HG03575 (cell line): ENCODE results near the gene CPNE5.

Source experiments
- ATAC-seq: cut with Tn5 transposase; IDR thresholded peaks from one replicate; pipeline ENCODE4 v1.9.1; 2021; ENCODE audit not compliant: unreplicated experiment, insufficient number of reproducible peaks, low FRiP score; ENCODE audit errors: extremely low read depth

Gene CPNE5

DNA sequence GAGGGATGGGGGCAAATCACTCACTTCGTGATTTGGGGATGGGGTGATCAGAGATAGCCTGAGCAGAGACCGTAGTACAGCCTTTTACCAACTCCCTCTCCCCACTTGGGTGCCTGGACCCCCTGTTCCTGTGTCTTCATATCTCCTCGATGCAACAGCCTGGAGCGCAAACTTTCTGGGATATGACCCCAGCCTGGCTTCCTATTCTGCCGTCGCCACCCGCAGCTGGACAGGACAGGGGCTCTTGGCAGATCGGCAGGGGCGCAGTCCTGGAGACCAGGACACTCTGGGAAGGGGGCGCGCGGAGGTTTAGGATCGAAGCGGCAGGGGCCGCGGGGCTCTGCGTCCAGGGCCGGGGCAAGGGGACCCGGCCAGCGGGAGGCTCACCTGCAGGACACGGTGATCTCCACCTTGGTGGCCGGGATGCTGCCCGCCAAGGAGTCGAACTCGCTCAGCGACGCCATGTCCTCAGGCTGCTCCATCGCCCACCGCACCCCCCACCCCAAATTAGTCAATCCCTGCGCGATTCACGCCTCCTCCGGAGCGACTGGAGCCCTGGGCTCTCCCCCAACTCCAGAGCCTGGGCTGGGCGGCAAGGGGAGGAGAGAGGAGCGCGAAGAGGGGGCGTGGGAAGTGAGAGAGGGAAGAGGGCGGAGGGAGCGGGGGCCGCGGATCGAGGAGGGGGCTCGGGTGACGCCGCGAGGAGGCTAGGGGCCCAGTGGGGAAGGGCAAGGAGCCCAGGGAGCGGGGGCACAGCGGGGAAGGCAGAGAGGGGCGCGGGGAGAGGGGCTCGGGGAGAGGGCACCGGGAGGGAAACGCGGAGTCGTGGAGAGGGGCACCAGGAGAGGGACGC, at the start of gene CPNE5:
Gene CPNE5 (minus strand): TSS at position 549 of the 853 bp plus-strand sequence. CDS start 67 bp downstream, at position 482.
- no peak for ATAC-seq

DNA sequence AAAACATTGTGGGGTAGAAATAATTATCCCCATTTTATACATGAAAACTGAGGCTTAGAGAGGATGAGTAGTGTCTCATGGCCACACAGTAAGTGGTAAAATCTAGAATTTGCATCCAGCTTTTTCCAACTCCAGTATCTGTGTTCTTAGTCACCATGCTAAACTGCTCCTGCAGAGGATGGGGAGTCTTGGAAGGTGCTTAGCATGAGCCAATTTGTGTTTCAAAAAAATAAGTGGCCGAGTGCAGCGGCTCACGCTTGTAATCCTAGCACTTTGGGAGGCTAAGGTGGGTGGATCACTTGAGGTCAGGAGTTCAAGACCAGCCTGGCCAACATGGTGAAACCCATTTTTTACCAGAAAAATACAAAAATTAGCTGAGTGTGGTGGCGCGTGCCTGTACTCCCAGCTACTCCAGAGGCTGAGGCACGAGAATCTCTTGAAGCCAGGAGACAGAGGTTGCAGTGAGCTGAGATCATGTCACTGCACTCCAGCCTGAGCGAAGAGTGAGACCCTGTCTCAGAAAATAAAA, 48.9 kb upstream of the CPNE5 start:
- no peak for ATAC-seq

DNA sequence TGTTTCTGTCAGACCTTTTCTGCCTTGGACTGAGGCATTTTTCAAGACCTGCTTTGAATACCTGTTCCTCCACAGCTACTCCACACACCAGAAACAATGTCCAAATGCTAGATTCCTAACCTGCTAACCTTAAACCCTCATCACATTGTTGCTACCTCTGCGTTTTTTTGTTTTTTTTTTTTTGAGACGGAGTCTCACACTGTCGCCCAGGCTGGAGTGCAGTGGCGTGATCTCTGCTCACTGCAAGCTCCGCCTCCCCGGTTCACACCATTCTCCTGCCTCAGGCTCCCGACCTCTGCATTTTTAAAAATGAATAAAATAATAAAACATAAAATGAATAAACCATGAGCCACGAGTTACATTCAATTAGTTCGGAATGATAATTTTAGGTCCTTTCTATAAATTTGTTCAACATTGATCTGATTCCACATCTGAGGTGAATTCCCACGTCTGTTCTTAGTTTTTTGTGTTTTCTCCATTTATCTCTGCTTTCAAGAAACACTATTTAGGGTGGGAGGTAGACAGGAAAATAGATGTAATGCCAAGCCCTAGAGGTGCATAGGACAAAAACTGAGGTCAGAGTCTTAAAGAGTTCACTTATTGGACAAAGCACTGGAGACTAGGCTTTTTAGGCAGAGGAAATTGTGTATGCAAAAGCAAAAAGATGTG, 47.8 kb upstream of the CPNE5 start:
- no peak for ATAC-seq

DNA sequence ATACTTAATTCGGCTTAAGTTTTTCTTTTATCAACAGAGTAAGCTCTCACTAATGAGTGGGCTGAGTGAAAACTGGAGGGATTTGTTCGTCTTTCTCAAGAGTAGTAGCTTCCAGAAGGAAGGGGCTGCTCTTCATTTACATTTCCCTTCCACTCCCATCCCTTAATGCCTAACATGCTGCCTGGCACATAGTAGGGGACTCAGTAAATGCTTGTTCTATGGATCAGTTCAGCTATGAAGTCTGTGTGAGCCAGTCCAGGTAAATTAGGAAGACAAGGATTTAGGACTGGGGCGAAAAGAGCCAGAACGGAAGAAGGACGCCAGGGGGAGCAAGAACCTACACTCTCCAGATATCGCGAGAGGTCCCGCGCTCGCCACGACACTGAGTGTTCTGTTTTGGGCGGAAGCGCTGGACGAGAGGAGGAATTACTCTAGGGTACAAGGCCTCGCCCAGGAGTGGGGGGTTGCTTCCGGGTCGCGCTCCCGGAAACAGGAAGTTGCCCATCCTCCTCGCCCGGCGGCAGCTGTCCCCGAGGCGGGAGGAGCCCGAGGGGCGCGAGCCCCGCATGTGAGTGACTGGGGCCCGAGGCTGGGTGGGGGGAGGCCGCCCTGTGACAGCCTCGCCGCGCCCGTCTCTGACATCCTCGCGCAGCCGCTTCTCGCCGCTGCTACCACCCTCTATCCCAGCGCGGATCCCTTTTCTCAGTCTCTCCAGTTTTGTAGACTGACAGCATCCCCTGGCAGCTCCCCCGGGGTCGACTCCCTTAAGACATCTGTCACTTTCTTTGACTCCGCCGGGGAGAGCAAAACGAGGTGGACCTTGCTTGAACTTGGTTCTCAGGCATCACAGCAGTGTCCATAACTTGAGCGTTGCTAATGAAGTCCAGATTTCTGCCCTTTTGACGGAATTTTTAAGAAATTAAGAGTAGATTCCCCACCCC, 46.5 kb upstream of the CPNE5 start, which contains the start of gene C6orf89:
Gene C6orf89 (plus strand): TSS at position 492 of the 941 bp plus-strand sequence. CDS start 13,493 bp downstream, outside the sequence.
- peak; percentile 52 for ATAC-seq

DNA sequence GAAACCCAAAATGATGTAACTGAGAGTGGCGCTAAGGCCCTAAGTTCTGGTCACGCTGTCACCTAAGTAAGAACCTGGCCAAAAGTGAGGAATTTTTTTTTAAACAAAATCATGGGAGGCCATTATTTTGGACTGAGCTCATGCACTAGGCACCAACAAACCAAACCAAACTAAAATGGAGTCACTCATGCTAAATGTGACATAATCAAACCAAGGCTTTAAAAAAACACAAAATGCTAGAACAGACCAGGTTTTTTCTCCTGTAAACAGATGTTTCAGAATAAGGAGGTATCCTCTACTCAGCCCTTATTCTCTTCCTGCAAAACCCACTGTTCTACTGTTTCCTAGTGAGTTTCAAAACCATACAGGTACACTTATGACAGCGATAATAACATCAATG, 45.4 kb upstream of the CPNE5 start:
- no peak for ATAC-seq

DNA sequence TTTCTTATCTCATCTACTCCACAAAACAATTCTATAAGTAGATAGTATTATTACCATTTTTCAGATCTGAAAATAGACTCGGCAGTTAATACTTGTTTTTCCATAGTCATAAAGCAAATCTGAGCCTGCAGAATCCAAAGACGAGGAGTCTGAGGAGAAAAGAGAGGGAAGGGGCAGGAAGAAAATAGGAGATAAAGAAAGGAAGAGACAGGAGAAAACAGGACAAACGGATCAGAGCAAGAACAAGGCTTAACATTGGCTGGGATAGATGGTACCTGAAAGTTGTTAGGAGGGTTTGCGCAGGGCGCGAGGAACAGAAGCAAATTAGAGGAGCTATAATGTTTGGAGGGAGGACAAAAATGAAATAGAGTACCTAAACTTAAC, 36.0 kb upstream of the CPNE5 start:
- no peak for ATAC-seq

DNA sequence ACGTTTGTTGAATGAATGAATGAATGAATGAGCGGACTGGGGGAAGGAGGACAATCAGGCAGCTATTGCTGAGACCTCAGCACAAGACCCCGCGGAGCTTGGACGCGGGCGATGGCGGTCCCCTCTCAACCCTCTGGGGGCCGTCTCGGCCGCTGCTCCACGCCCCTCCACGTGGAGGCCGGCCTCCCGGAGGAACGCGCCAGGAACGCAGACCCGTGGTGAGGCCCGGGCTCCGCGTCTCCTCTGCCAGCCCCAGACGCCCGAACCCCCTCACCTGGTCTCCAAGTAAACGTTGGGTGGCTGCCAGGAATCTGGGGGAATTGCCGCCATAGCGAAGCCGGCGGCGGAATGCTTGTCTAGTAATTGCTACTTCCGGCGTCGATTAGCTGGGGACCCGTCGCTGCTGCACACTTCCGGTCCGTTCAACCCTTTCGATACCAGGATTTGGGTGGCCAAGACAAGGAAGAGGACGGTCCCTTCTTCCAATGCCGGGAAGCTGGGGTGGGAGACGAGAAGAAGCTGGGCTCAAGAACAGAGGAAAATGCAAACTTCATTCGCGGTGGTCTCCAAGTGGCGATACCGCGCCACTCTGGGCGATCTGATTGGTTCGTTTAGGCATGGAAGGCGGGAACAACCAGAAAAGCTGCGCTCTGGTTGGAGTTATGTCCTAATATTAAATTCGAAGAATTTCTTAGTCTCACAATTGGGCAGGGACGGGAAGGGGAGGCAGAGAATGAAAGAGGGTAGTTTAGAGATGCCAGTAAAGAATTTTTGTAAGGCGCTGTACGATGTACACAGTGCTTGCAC, 35.4 kb upstream of the CPNE5 start, which contains the start of gene PPIL1:
Gene PPIL1 (minus strand): TSS at position 361 of the 807 bp plus-strand sequence. CDS start 31 bp downstream, at position 330.
- no peak for ATAC-seq

DNA sequence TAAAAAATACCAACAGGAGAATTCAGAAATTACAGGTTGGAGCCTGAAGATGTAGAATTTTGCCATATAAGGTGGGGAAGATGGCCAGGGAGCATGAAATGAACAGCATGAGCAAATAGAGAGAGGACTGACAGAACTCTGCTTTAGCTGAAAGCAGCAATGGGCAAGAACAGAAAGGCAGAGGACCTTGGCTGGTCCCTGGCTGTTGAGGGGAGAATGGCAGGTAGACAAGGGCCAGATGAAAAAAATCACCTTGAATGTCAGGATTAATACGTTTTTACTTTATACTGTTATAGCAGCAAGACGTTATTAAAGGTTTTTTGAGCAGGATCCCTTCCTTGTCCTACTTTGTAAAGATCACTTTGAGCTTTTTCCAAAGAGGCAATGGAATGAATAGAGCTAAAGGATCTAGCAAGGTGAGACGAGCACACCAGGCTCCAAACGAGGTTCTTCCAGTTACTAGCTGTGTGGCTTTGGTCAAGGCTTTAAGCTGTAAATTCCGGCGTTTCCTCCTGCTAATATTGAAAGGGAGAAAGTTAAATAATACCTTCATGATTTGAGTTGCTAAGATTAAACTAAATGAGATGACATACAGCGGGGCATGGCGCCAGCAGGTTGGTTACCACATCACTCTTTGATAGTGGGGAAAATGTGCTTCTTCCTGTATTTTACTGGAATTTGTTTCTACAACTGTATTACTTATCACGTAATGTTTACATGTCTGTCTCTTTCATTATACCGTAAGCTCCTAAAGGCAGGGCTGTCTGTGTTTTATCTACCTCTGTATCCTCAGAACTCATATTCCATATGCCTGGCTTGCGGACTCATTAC, 34.6 kb upstream of the CPNE5 start:
- no peak for ATAC-seq

DNA sequence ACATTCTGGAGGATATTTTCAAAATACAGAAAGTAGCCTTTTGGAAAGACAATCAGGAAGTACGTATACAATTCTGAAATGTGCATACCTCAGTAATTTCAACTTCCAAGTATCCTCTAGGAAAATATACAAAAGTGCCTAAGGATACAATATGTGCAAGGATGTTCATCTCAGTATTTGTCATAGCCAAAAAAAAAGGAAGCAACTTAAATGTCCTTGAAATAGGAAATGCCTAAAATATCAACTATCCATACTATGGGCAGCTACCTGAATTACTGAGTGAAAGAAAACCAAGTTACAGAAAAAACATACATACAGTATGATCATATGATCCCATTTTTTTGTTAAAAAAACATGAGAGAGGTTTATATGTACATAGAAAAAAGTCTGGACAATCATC, 33.9 kb upstream of the CPNE5 start:
- no peak for ATAC-seq

DNA sequence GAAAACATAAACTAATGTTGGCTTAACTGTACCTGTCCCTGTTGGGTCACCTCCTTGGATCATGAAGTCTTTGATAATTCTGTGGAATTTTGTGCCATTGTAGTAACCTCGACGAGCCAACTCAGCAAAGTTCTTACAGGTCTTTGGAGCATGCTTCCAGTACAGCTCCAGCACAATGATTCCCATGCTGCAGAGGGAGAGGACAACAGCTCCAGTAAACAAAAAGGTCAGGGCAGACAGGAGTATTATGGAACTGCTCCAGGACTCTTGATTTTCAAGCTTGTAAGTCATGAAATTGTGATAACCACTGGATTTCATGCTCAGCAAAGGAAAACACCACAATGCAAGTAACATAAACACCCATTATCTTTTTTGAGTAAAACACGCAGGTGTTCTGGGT, 32.4 kb upstream of the CPNE5 start:
- ATAC-seq: no peak

DNA sequence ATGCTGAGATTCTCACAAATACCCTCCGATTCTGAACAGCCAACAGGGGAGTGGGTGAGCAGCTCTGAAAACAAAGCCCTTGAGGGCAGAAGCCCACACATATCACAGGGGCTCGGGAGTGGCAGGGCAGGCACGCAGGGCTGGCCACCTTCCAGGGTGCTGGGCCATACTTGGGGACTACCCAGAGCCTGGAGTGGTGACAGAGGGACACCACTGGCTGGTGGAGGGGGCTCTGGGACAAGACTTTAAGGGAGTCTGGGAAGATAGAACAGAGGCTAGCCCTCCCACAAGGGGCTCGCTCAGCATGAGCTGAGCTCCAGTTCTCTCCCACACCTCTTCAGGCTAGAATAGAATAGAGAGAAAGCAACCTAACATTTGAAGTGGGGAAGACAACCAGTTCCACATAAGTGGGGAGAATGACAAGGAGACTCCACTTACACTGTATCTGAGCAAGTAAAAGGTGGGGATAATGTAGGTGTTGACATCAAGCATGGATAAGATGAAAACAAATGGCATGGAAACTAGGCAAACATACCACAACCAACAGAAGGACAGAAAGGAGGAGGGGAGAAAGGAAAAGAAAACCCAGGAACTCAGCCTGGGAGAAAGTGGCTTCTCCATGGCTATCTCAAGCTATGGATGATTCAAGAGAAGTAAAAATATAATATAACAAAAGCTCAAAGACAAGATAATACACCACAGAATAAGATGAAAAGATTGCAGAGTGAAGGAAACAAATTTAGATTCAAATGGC, 28.4 kb upstream of the CPNE5 start:
- ATAC-seq: no peak

DNA sequence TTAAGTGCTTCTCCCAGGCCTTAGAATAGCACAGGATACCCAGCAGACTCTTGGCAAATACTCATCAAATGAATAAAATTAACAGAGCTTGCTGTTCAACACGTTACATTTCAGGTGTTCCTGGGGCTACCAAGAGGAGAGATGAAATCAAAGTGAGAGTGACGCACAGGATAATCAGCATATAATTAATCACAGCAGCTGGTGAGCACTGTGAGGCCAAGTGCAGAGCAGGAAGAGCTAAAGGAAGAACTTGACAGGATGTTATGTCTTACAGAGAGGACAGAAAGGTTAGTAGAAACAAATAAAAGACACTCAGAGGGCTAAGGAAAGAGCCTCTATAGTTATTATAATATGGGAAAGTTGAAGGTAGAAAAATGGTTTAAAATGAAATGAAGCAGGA, 26.6 kb upstream of the CPNE5 start:
- ATAC-seq: no peak

DNA sequence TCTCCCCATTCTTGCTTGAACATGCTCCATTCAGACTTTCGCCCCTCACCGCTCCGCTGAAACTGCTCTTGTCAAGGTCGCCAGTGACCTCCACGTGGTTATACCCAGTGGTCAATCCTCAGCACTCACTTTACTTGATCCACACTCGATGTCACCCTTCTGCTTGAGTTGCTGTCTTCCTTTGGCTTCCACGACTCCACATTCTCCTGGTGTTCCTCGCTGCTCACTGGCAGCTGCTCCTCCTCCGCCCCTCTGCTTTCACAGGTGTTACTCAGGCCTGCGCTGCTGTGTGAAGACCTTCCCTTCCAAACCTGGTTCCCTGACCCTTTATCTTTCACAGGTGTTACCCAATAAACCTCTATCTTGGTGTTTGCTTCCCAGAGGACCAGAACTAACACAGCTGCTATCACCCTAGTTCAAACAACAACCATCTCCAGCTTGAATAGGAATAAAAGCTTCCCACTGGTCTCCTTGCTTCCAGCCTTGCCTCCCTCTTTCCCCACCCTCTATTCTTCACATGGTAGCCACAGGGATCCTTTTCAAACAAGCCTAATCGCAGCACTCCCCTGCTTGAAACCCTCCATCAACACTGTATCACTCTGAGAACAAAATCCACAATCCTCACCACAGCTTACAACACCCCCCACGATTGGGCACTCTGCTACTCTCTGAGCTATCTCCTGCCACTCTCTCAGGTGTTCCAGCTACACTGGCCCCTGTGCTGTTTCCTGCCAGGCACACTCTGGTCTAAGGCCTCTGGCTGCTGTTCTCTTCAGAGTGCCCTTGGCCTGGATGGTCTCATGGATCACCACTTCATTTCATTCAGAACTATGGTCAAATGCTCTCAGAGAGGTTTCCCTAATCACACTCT, 24.7 kb upstream of the CPNE5 start:
- no peak for ATAC-seq

DNA sequence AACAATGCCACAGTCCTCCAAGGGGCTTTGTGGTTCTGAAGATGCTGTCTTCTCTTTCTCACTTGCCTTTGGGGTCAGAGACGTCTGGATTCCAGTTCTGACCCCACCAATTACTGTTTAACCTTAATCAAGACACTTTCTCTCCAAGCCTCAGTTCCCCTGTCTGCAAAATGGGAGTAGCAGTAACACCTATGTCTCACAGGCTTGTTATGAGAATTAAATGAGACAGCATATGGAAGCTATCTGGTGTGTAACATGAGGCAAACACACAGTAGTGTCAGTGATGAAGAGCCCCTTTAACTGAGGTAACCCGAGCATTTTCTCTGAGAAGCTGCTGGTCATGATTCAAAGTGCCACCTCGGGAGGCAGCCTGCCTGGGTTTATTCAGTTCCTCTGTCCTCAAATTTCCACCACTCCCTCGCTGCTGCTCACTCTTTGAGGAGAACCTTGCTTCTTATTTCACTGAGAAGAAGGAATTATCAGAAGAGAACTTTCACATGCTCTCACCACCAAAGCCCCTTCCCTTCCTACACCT, 23.7 kb upstream of the CPNE5 start:
- ATAC-seq: no peak

DNA sequence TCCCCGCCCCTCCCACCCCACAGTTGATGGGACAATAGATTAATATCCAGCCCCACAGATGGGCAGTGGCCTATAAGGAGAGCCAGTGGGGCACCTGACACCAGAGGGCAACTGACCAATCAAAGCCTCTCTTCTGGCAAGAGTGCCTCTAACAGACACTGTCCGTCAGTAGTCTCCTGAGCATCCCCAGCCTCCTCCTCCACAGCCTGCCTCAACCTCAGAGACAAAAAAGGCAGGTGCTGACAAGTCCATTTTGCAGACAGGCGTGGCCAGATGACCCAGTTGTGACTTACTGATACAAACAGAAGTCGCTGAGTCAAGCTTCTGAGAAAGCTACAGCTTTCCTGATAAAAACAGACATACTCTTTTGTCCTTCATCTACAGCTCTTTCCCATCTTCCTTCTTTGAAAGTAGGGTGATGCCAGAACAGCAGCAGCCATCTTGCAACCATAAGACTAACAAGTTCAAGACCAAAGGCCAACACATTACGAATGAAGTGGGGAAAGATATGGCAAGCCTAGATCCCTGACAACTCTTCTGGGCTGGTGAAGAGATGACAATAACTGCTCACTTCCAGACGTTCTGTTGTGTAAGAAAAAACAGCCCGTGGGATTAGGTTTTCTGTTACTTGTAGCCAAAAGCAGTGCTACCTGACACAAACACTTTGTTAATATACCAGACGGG, 23.1 kb upstream of the CPNE5 start:
- ATAC-seq: no peak
